PC-3 (cell line): ENCODE results near the gene CATSPERZ. TPM values are rescaled to one million over a fixed set of nuclear protein-coding genes. Genes with fewer than 3 reads are reported as not detected.

Source experiments
- ATAC-seq: fragments of 200-7000 bp; cut with Tn5 transposase; 2 replicates; pipeline ENCODE4 v1.9.1; 2020; ENCODE audit warnings: mild to moderate bottlenecking, moderate library complexity
- BruUV-seq: library from RNA; stranded (reverse); fragments of 400-500 nt; replicated peaks from 2 replicates; lab custom pipeline; 2021; lab: Mats Ljungman, UMichigan
- CTCF ChIA-PET: fragments of 300-600 bp; sonication (Branson Sonifier 250); formaldehyde crosslinking; loops from one replicate; lab custom pipeline; 2022; ENCODE audit warnings: antibody characterized with exemption; lab: Charles Lee
- POLR2A ChIA-PET: fragments of 300-600 bp; sonication (Branson Sonifier 250); formaldehyde crosslinking; loops from one replicate; lab custom pipeline; 2022; ENCODE audit warnings: antibody characterized with exemption; ENCODE audit not compliant: unreplicated experiment; lab: Charles Lee
- DNase-seq: peaks from one replicate; pipeline ENCODE4 v3.0.0-alpha.2; 2015
- H2AFZ ChIP-seq: fragments of 300-600 bp; sonication (generic); 2 replicates; pipeline ENCODE4 v1.6.0; 2016; ENCODE audit warnings: antibody characterized with exemption, low read length
- H3F3A ChIP-seq: fragments of 300-600 bp; sonication (generic); one replicate; pipeline ENCODE4 v1.6.0; 2017; ENCODE audit warnings: antibody characterized with exemption, low read length, control low read depth, mild to moderate bottlenecking; ENCODE audit not compliant: unreplicated experiment
- H3K27ac ChIP-seq: fragments of 300-600 bp; sonication (generic); 2 replicates; pipeline ENCODE4 v1.5.1; 2016; ENCODE audit warnings: mild to moderate bottlenecking, low read length
- H3K27me3 ChIP-seq: fragments of 300-600 bp; sonication (generic); 2 replicates; pipeline ENCODE4 v1.6.1; 2016; ENCODE audit warnings: low read length, mixed read lengths
- H3K36me3 ChIP-seq: fragments of 300-600 bp; sonication (generic); 2 replicates; pipeline ENCODE4 v1.6.1; 2016; ENCODE audit warnings: low read depth, mixed run types, low read length, mixed read lengths
- H3K4me1 ChIP-seq: fragments of 300-600 bp; sonication (generic); 2 replicates; pipeline ENCODE4 v1.5.1; 2016; ENCODE audit warnings: low read length; ENCODE audit not compliant: insufficient read depth
- H3K4me2 ChIP-seq: fragments of 300-600 bp; sonication (generic); 2 replicates; pipeline ENCODE4 v1.6.0; 2016; ENCODE audit warnings: low read length
- H3K4me3 ChIP-seq: fragments of 300-600 bp; sonication (generic); 2 replicates; pipeline ENCODE4 v1.5.1; 2016; ENCODE audit warnings: mild to moderate bottlenecking, low read length, mixed read lengths
- H3K79me2 ChIP-seq: fragments of 300-600 bp; sonication (generic); 2 replicates; pipeline ENCODE4 v1.6.1; 2017; ENCODE audit warnings: low read length, mixed read lengths
- H3K9ac ChIP-seq: fragments of 300-600 bp; sonication (generic); 2 replicates; pipeline ENCODE4 v1.6.0; 2016; ENCODE audit warnings: mild to moderate bottlenecking, low read length
- H3K9me2 ChIP-seq: fragments of 300-600 bp; sonication (generic); replicated peaks from 2 replicates; pipeline ENCODE4 v1.6.1; 2016; ENCODE audit warnings: mixed run types, low read length, mixed read lengths
- H3K9me3 ChIP-seq: fragments of 300-600 bp; sonication (generic); 2 replicates; pipeline ENCODE4 v1.6.1; 2016; ENCODE audit warnings: low read length, mixed read lengths
- H4K20me1 ChIP-seq: fragments of 300-600 bp; sonication (generic); 2 replicates; pipeline ENCODE4 v1.6.1; 2016; ENCODE audit warnings: low read length, mixed read lengths
- EZH2 ChIP-seq: fragments of 300-600 bp; sonication (generic); IDR thresholded peaks from one replicate; pipeline ENCODE4 v1.6.1; 2017; ENCODE audit warnings: antibody characterized with exemption, mild to moderate bottlenecking, low read length; ENCODE audit not compliant: unreplicated experiment
- EZH2phosphoT487 ChIP-seq: fragments of 300-600 bp; sonication (generic); IDR thresholded peaks from 2 replicates; pipeline ENCODE4 v1.6.1; 2018; ENCODE audit warnings: mild to moderate bottlenecking, antibody characterized with exemption, low read length, borderline replicate concordance
- intact Hi-C: fragments of 100-400 bp; cut with micrococcal nuclease; formaldehyde crosslinking; loops from 2 replicates; pipeline ENCODE4 v1.9.0; 2023
- total RNA-seq: library from RNA; depleted of rRNA; stranded (reverse); fragments of >200 nt; gene quantifications from 2 replicates; pipeline ENCODE4 v1.2.3, GENCODE V29; 2014
- TF ChIP-seq, protein P1 (sequence below): fragments of 300-600 bp; sonication (generic); conservative IDR thresholded peaks from 2 replicates; pipeline ENCODE4 v1.5.1; 2017; ENCODE audit warnings: antibody characterized with exemption, low read depth, mild to moderate bottlenecking, low read length

Gene CATSPERZ
- total RNA-seq, 1 experiment from 2014 or later: 9.2 TPM

GRCh38 chr11:64324692-64325469 is 24.7 kb downstream of the CATSPERZ start:
- Histone ChIP-seq H3K9ac (no peak overlapping the region), H3K4me1 (peaks cover 21% of the 10 kb centered on the region), H3K27ac (no peak overlapping the region), H2AFZ (no peak overlapping the region), H3K9me2 (no peaks in the 10 kb centered on the region), H3K4me2 (no peak overlapping the region), H3K9me3 (no peaks in the 10 kb centered on the region), H3K4me3 (no peak overlapping the region), H3F3A (no peaks in the 10 kb centered on the region), H3K79me2 (peaks cover 9% of the 10 kb centered on the region; the same call in 1 of the 2 replicates), H3K36me3 (0 out of 2 replicates have a peak, but pooled peaks cover 3% of the 10 kb centered on the region), H3K27me3 (no peaks in the 10 kb centered on the region), H4K20me1 (no peaks in the 10 kb centered on the region)
- TF ChIP-seq EZH2phosphoT487: no peak
- TF ChIP-seq, protein P1, sequence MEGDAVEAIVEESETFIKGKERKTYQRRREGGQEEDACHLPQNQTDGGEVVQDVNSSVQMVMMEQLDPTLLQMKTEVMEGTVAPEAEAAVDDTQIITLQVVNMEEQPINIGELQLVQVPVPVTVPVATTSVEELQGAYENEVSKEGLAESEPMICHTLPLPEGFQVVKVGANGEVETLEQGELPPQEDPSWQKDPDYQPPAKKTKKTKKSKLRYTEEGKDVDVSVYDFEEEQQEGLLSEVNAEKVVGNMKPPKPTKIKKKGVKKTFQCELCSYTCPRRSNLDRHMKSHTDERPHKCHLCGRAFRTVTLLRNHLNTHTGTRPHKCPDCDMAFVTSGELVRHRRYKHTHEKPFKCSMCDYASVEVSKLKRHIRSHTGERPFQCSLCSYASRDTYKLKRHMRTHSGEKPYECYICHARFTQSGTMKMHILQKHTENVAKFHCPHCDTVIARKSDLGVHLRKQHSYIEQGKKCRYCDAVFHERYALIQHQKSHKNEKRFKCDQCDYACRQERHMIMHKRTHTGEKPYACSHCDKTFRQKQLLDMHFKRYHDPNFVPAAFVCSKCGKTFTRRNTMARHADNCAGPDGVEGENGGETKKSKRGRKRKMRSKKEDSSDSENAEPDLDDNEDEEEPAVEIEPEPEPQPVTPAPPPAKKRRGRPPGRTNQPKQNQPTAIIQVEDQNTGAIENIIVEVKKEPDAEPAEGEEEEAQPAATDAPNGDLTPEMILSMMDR: no peak
- TF ChIP-seq EZH2: no peak
- POLR2A ChIA-PET: no interaction called here
- CTCF ChIA-PET: interaction anchor here (1.2 kb wide), 1 partner anchor 30 kb away, joined by 3 read pairs; no protein-coding TSS in a partner anchor
- DNase-seq (no peak), ATAC-seq (no peak)
- no TSS peak for BruUV-seq
- intact Hi-C loops: no loop called here

DNA sequence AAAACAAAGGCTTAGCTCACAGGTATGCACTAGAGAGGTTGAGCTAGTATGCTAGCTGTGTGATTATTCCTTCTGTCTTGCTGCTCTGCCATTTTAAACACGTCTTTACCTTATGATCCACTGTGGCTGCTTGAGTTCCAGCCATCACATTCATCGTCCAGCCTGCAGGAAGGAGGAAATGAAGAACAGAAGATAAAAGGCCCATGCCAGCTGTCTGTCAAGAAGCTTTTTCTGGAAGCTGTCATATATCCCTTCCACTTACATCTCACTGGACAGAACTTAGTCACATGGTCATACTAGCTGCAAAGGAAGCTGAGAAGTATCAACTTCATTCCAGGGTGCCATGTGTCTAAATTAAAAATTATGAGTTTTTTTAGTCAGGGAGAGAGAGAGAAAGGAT is 27.2 kb downstream of the CATSPERZ start:
- ChIA-PET CTCF (interaction anchor here (0.7 kb wide), 1 partner anchor 10 kb away, joined by 3 read pairs; no protein-coding TSS in a partner anchor), POLR2A (interaction anchor here (0.6 to 0.9 kb wide), 2 partner anchors 10 to 542 kb away, joined by 3 read pairs; partner anchors contain the start of gene TRMT112)
- TF ChIP-seq EZH2phosphoT487: no peak
- no peak for TF ChIP-seq EZH2
- TF ChIP-seq, protein P1: no peak
- 0 out of 2 replicates have a peak, but pooled peaks cover 3% of the 10 kb centered on the region for H3K36me3 ChIP-seq
- no peak overlapping the region for H3K4me2 ChIP-seq
- H3K9me2 ChIP-seq: no peaks in the 10 kb centered on the region
- H3K79me2 ChIP-seq: no peaks in the 10 kb centered on the region
- intact Hi-C loops: no loop called here
- no peak for ATAC-seq
- no peak for DNase-seq
- H3K27ac ChIP-seq: no peak overlapping the region
- no peak overlapping the region for H3K4me3 ChIP-seq
- H3K9ac ChIP-seq: no peak overlapping the region
- H4K20me1 ChIP-seq: no peaks in the 10 kb centered on the region
- H2AFZ ChIP-seq: no peak overlapping the region
- peaks cover 2% of the 10 kb centered on the region for H3F3A ChIP-seq
- peaks cover 25% of the 10 kb centered on the region for H3K4me1 ChIP-seq
- H3K9me3 ChIP-seq: no peaks in the 10 kb centered on the region
- BruUV-seq: no TSS peak
- H3K27me3 ChIP-seq: no peaks in the 10 kb centered on the region

GRCh38 chr11:64327993-64328392 is 27.8 kb downstream of the CATSPERZ start:
- Histone ChIP-seq H3K9me2 (no peaks in the 10 kb centered on the region), H3K4me1 (peaks cover 28% of the 10 kb centered on the region), H3K4me2 (no peak overlapping the region), H3K9ac (no peak overlapping the region), H3K9me3 (no peaks in the 10 kb centered on the region), H3K4me3 (no peak overlapping the region), H3K27me3 (no peaks in the 10 kb centered on the region), H2AFZ (no peak overlapping the region), H3K79me2 (no peaks in the 10 kb centered on the region), H4K20me1 (no peaks in the 10 kb centered on the region), H3F3A (peaks cover 5% of the 10 kb centered on the region), H3K36me3 (no peaks in the 10 kb centered on the region), H3K27ac (no peak overlapping the region)
- ChIA-PET CTCF (no interaction called here), POLR2A (interaction anchor here (0.9 kb wide), 1 partner anchor 10 kb away, joined by 3 read pairs; the partner anchor contains the start of gene TRMT112)
- intact Hi-C loops: no loop called here
- DNase-seq (no peak), ATAC-seq (no peak)
- TF ChIP-seq EZH2phosphoT487 (no peak), EZH2 (no peak)
- TF ChIP-seq, protein P1: no peak
- BruUV-seq: no TSS peak
